ENCODE data around the gene MYO18A.

The MYO18A gene

DNA sequence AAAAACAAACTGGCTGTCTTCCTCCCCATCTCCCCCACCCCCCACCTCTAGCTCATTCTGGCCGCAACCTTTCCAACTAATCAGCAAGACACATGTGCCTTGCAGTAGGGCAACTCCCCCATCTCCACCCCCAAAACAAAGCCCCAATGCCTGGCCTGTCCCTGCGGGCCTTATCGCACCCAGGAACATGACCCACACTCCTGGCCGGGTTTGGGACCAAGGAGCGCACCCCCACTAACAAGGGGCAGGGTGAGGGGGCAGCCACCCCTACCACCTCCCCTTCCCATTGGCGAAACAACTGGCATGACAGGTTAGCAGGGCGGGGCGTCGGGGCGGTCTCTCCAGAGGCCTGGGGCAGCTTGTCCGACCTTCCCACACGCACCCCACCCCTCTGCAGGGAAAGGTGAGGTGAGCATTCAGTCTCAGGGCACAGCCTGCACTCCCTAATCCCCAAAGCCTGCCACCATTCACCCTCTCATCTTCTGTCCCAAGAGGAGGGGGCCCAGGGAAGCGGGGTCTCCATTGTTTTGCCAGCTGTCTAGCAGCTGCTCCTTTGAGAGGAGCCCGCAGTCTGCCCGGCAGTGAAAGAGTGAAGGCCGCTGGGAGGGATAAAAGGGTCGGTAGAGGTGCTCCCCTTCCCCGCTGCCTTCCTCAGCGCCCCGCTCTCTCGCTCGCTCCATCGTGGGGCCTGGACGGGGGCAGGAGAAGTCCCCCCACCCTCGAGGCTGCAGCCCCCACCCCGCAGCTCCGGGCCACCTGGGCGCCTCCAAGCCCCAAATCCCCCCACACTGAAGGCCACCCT lies 765 bp downstream of the MYO18A start:
- TF ChIP-seq, protein P1, sequence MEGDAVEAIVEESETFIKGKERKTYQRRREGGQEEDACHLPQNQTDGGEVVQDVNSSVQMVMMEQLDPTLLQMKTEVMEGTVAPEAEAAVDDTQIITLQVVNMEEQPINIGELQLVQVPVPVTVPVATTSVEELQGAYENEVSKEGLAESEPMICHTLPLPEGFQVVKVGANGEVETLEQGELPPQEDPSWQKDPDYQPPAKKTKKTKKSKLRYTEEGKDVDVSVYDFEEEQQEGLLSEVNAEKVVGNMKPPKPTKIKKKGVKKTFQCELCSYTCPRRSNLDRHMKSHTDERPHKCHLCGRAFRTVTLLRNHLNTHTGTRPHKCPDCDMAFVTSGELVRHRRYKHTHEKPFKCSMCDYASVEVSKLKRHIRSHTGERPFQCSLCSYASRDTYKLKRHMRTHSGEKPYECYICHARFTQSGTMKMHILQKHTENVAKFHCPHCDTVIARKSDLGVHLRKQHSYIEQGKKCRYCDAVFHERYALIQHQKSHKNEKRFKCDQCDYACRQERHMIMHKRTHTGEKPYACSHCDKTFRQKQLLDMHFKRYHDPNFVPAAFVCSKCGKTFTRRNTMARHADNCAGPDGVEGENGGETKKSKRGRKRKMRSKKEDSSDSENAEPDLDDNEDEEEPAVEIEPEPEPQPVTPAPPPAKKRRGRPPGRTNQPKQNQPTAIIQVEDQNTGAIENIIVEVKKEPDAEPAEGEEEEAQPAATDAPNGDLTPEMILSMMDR (IDR thresholded peaks at IDR 0.05; ENCODE audit: low read depth, low read length) = no peak
- no peak for DNase-seq (ENCODE audit: low read depth in 2 of 2)
- H3K4me3 ChIP-seq (replicated peaks in 1 of 2; ENCODE audit: low read depth in 2 of 2, low read length in 2 of 2) = peak overlapping the region; percentile 60 to 65

DNA sequence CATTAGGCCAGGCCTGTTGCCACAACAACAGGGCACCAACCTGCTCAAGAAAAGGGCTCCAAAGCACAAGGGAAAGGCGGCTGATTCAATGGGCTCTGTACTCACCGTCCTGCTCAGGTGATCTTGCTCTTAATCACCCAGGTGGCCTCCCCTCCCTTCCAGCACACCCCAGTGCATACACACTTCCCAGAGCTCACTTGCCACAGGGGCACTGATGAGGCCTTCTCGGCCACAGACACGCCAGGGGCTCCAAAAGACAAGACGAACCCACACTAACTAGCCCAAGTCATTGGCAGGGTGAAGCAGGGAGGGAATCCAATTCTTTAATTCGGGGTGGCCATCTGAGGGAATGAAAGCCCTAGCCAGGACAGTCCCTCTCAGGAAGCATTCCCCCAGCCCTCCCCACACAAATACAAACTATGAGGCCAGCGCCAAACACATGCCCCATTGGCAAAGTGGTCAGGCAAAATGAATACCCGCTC lies 1.4 kb downstream of the MYO18A start:
- peak overlapping the region in 1 of 2 donors; percentile 65 for H3K4me3 ChIP-seq (replicated peaks in 1 of 2; ENCODE audit: low read depth in 2 of 2, low read length in 2 of 2)
- DNase-seq (ENCODE audit: low read depth in 2 of 2) = no peak
- TF ChIP-seq, protein P1 (IDR thresholded peaks at IDR 0.05; ENCODE audit: low read depth, low read length) = no peak

DNA sequence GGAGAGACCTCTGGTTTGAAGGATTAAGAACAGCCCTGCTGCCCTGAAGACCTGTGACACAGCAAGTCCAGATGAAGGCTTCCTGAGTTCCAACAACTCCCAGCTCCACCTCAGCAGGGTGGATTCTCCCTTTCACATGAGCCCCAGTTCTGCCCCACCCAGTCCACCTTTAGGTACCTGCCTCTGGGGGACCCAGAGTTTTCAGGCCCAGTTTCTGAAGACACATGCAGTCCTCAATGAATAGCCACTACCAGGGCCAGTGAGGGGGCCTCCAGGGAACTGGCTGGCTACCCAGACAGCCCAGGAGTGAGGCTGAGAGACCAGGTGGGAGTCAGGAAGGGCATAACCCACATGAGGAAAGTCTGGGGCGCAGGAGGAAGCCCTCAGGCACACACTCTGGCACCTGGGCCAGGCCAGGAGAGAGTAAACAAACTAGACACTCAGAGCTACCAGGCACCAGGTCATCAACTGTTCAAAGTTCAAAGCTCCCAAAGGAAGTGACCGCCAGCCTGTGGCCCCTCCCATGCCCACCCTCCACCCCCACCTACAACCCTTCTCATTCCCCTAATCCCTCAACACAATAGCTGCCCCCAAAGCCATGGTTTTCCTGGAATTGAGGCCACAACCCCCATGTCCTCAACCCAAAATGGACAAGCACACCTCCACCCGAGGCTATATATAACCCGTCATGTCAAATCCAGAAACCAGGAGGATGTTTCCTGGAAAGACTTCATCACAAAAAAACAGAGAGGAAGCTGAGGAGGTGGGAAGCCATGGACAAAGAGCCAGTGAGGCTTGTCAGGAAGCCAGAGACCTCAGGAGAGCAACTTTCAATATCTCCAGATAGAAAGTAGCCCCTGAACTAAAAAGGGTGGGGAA lies 2.1 kb downstream of the MYO18A start:
- TF ChIP-seq, protein P1 (IDR thresholded peaks at IDR 0.05; ENCODE audit: low read depth, low read length) = no peak
- DNase-seq (ENCODE audit: low read depth in 2 of 2) = peak in 1 of 2 donors; percentile 33
- no peak overlapping the region for H3K4me3 ChIP-seq (replicated peaks in 1 of 2; ENCODE audit: low read depth in 2 of 2, low read length in 2 of 2)

DNA sequence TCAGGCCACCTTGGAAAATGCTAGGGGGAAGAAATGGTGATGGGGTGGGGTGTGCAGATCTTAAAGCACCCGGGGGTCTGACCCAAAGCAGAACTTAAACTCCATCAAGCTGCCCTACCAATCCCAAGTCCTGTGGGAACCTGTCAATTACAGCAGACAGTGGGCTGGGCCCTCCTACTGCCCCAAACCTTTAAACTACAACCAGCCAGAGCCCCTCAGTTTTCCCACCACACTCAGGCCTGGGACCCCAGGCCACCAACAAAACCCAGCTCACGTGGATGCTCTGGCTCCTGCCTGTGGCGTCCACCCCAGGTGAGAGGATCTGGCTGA lies 2.7 kb downstream of the MYO18A start:
- H3K4me3 ChIP-seq (replicated peaks in 1 of 2; ENCODE audit: low read depth in 2 of 2, low read length in 2 of 2) = no peak overlapping the region
- DNase-seq (ENCODE audit: low read depth in 2 of 2) = no peak
- TF ChIP-seq, protein P1 (IDR thresholded peaks at IDR 0.05; ENCODE audit: low read depth, low read length) = no peak

DNA sequence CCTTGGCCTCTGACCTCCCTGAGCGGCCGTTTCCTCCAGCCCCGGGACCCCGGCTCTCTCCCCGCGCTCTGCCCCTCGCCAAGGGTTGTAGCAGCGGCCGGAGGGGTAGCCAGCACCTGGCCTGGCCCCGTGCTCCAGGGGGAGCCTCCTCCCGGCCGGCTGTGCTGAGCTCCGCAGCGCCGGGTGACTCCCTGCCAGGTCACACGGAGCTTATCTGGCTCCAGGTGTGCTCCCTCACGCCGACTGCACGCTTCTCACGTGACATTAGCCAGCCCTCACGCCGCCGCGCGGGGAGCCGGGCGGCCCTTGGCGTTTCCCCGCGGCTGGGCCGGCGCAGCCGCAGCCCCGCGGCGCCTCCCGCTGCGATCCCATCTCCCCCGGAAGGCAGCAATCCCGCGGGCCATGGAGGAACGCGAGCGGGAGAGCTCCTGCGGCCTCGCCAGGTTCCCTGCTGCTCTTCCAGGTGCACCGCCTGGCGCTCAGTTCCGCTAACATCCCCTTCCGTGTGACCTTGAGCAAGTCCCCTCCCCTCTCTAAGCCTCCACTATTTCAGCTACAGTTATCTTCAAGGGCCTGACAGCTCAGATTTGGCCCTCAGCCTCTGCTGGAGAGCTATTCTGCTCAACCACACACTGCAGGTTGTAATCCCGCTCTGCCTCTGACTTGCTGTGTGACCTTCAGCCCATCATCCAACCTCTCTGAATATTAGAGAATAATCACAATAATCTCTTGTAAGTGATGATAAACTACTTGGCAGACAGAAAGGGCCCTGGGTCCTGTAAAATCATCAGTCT lies 3.4 kb downstream of the MYO18A start:
- TF ChIP-seq, protein P1 (IDR thresholded peaks at IDR 0.05; ENCODE audit: low read depth, low read length) = no peak
- peak overlapping the region; percentile 42 to 54 for H3K4me3 ChIP-seq (replicated peaks in 1 of 2; ENCODE audit: low read depth in 2 of 2, low read length in 2 of 2)
- DNase-seq (ENCODE audit: low read depth in 2 of 2) = peak; percentile 16 to 47

DNA sequence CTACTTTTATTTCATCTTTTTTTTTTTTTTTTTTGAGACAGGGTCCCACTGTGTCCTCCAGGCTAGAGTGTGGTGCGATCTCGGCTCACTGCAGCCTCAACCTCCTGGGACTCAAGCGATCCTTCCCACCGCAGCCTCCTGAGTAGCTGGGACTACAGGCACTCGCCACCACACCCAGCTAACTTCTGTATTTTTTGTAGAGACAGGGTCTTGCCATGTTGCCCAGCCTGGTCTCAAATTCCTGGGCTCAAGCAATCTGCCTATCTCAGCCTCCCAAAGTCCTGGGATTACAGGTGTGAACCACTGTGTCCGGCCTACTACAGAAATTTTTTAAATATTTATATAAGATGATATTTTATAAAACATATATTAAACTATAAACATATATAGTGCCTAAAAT lies 4.8 kb downstream of the MYO18A start:
- no peak overlapping the region for H3K4me3 ChIP-seq (replicated peaks in 1 of 2; ENCODE audit: low read depth in 2 of 2, low read length in 2 of 2)
- DNase-seq (ENCODE audit: low read depth in 2 of 2) = no peak
- TF ChIP-seq, protein P1 (IDR thresholded peaks at IDR 0.05; ENCODE audit: low read depth, low read length) = no peak

Data from cardiac fibroblast (primary cell).